MM.1S (cell line): Measurements from ENCODE around the gene FKBP15.
"Not testable (repeated sequence)": the region's sequence is repeated elsewhere in the genome, so short reads cannot be mapped to it uniquely, and the experiment has no call there.

ENCODE experiments used
- DNase-seq: peaks from one replicate; pipeline ENCODE4 v3.0.0-alpha.2; 2015
- H2AFZ ChIP-seq: fragments of 300-600 bp; sonication (generic); 2 replicates; pipeline ENCODE4 v1.6.0; 2016; ENCODE audit warnings: antibody characterized with exemption, low read length
- H3F3A ChIP-seq: fragments of 300-600 bp; sonication (generic); 2 replicates; pipeline ENCODE4 v1.6.1; 2016; ENCODE audit warnings: mild to moderate bottlenecking, antibody characterized with exemption, low read length, moderate library complexity, mixed read lengths; ENCODE audit not compliant: insufficient read depth
- H3K27ac ChIP-seq: fragments of 300-600 bp; sonication (generic); 2 replicates; pipeline ENCODE4 v1.5.1; 2016; ENCODE audit warnings: mild to moderate bottlenecking, low read length
- H3K27me3 ChIP-seq: fragments of 300-600 bp; sonication (generic); replicated peaks from 2 replicates; pipeline ENCODE4 v1.6.0; 2016; ENCODE audit warnings: low read length; ENCODE audit not compliant: insufficient read depth
- H3K36me3 ChIP-seq: fragments of 300-600 bp; sonication (generic); replicated peaks from 2 replicates; pipeline ENCODE4 v1.6.1; 2016; ENCODE audit warnings: mild to moderate bottlenecking, low read length, mixed read lengths; ENCODE audit not compliant: insufficient read depth
- H3K4me1 ChIP-seq: fragments of 300-600 bp; sonication (generic); 2 replicates; pipeline ENCODE4 v1.6.1; 2016; ENCODE audit warnings: low read length, mixed read lengths
- H3K4me2 ChIP-seq: fragments of 300-600 bp; sonication (generic); 2 replicates; pipeline ENCODE4 v1.6.0; 2016; ENCODE audit warnings: low read depth, low read length
- H3K4me3 ChIP-seq: fragments of 300-600 bp; sonication (generic); 2 replicates; pipeline ENCODE4 v1.5.1; 2016; ENCODE audit warnings: low read length, mixed read lengths
- H3K79me2 ChIP-seq: fragments of 300-600 bp; sonication (generic); 2 replicates; pipeline ENCODE4 v1.6.1; 2016; ENCODE audit warnings: mixed run types, low read length, mixed read lengths
- H3K9ac ChIP-seq: fragments of 300-600 bp; sonication (generic); 2 replicates; pipeline ENCODE4 v1.6.1; 2016; ENCODE audit warnings: low read length, mixed read lengths
- H3K9me2 ChIP-seq: fragments of 300-600 bp; sonication (generic); replicated peaks from 2 replicates; pipeline ENCODE4 v1.6.1; 2016; ENCODE audit warnings: mild to moderate bottlenecking, low read length, mixed read lengths; ENCODE audit not compliant: insufficient read depth
- H3K9me3 ChIP-seq: fragments of 300-600 bp; sonication (generic); replicated peaks from 2 replicates; pipeline ENCODE4 v1.6.1; 2016; ENCODE audit warnings: mild to moderate bottlenecking, low read length, mixed read lengths; ENCODE audit not compliant: insufficient read depth
- H4K20me1 ChIP-seq: fragments of 300-600 bp; sonication (generic); 2 replicates; pipeline ENCODE4 v1.6.1; 2016; ENCODE audit warnings: mild to moderate bottlenecking, low read length, moderate library complexity, mixed read lengths; ENCODE audit not compliant: insufficient read depth
- EZH2 ChIP-seq: fragments of 300-600 bp; sonication (generic); optimal IDR thresholded peaks from 2 replicates; pipeline ENCODE3; 2017; ENCODE audit warnings: low read depth, mild to moderate bottlenecking, antibody characterized with exemption, low read length, mixed read lengths
- EZH2phosphoT487 ChIP-seq: fragments of 300-600 bp; sonication (generic); IDR thresholded peaks from 2 replicates; pipeline ENCODE4 v1.6.1; 2018; ENCODE audit warnings: antibody characterized with exemption, low read length
- TF ChIP-seq, protein P1 (sequence below): fragments of 300-600 bp; sonication (generic); IDR thresholded peaks from 2 replicates; pipeline ENCODE4 v1.5.1; 2016; ENCODE audit warnings: antibody characterized with exemption, low read length, mixed read lengths

Gene FKBP15

GRCh38 chr9:113148372-113148705 is 72.7 kb downstream of the FKBP15 start:
- Histone ChIP-seq H3K9ac (no peak overlapping the region), H3K27ac (no peak overlapping the region), H3K4me1 (no peaks in the 10 kb centered on the region), H3K9me3 (no peaks in the 10 kb centered on the region), H3K79me2 (no peaks in the 10 kb centered on the region), H4K20me1 (no peaks in the 10 kb centered on the region), H3K9me2 (no peaks in the 10 kb centered on the region), H3K4me2 (no peak overlapping the region), H3K36me3 (no peaks in the 10 kb centered on the region), H3K27me3 (no peaks in the 10 kb centered on the region), H3K4me3 (no peak overlapping the region), H2AFZ (no peak overlapping the region), H3F3A (peaks cover 4% of the 10 kb centered on the region; the same call in 1 of the 2 replicates)
- TF ChIP-seq EZH2 (no peak), EZH2phosphoT487 (no peak)
- TF ChIP-seq, protein P1, sequence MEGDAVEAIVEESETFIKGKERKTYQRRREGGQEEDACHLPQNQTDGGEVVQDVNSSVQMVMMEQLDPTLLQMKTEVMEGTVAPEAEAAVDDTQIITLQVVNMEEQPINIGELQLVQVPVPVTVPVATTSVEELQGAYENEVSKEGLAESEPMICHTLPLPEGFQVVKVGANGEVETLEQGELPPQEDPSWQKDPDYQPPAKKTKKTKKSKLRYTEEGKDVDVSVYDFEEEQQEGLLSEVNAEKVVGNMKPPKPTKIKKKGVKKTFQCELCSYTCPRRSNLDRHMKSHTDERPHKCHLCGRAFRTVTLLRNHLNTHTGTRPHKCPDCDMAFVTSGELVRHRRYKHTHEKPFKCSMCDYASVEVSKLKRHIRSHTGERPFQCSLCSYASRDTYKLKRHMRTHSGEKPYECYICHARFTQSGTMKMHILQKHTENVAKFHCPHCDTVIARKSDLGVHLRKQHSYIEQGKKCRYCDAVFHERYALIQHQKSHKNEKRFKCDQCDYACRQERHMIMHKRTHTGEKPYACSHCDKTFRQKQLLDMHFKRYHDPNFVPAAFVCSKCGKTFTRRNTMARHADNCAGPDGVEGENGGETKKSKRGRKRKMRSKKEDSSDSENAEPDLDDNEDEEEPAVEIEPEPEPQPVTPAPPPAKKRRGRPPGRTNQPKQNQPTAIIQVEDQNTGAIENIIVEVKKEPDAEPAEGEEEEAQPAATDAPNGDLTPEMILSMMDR: no peak
- no peak for DNase-seq

GRCh38 chr9:113143432-113144227 is 77.4 kb downstream of the FKBP15 start:
- no peak for TF ChIP-seq EZH2
- TF ChIP-seq, protein P1: no peak
- Histone ChIP-seq H3K79me2 (no peaks in the 10 kb centered on the region), H3K27ac (no peak overlapping the region), H3K9ac (no peak overlapping the region), H4K20me1 (no peaks in the 10 kb centered on the region), H3K4me1 (no peaks in the 10 kb centered on the region), H3K36me3 (no peaks in the 10 kb centered on the region), H3K9me2 (no peaks in the 10 kb centered on the region), H2AFZ (no peak overlapping the region), H3K9me3 (no peaks in the 10 kb centered on the region), H3K4me3 (no peak overlapping the region), H3F3A (no peaks in the 10 kb centered on the region), H3K4me2 (no peak overlapping the region), H3K27me3 (no peaks in the 10 kb centered on the region)
- no peak for DNase-seq

- H2AFZ ChIP-seq, H3K9me3 ChIP-seq, H3K9ac ChIP-seq, H3K4me1 ChIP-seq, H4K20me1 ChIP-seq, DNase-seq, H3K27ac ChIP-seq, H3K27me3 ChIP-seq, H3K4me3 ChIP-seq, H3K9me2 ChIP-seq, H3K4me2 ChIP-seq, H3F3A ChIP-seq, H3K36me3 ChIP-seq, H3K79me2 ChIP-seq: not testable (repeated sequence)
These were observed 80.2 kb downstream of the FKBP15 start for GRCh38 chr9:113140896-113141295.

- H3K4me1 ChIP-seq: no peaks in the 10 kb centered on the region
- no peak overlapping the region for H3K27ac ChIP-seq
- DNase-seq: no peak
- H3K36me3 ChIP-seq: no peaks in the 10 kb centered on the region
- no peaks in the 10 kb centered on the region for H3F3A ChIP-seq
- TF ChIP-seq EZH2 (no peak), EZH2phosphoT487 (no peak)
- TF ChIP-seq, protein P1: no peak
- H3K4me3 ChIP-seq: no peak overlapping the region
- H3K4me2 ChIP-seq: no peak overlapping the region
- no peaks in the 10 kb centered on the region for H3K27me3 ChIP-seq
- H3K9ac ChIP-seq: no peak overlapping the region
- no peak overlapping the region for H2AFZ ChIP-seq
- H3K9me2 ChIP-seq: no peaks in the 10 kb centered on the region
- no peaks in the 10 kb centered on the region for H3K79me2 ChIP-seq
- no peaks in the 10 kb centered on the region for H4K20me1 ChIP-seq
- no peaks in the 10 kb centered on the region for H3K9me3 ChIP-seq
These were observed 81.1 kb downstream of the FKBP15 start for GRCh38 chr9:113139953-113140352.
